ENCODE results near the gene PDZRN3.

DNA sequence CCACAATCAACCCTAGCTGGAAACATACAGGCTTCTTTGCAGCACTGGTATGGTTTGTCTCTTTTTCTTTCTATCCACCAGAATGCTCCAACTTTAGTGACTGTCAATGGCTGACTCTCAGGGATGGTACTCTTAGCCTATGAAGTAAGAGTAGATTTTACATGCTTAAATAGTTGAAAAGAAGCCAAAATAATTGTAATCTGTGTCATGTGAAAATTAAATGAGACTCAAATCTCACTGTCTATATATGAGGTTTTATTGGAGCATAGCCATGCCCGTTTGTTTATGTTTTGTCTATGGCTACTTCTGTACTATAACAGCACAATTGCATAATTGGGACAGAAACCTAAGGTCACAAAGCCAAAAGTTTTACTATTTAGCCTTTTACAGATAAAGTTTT, 29.1 kb upstream of the PDZRN3 start:
- no peak for TF ChIP-seq SUZ12 (IDR thresholded peaks at IDR 0.05)
- TF ChIP-seq, protein P1, sequence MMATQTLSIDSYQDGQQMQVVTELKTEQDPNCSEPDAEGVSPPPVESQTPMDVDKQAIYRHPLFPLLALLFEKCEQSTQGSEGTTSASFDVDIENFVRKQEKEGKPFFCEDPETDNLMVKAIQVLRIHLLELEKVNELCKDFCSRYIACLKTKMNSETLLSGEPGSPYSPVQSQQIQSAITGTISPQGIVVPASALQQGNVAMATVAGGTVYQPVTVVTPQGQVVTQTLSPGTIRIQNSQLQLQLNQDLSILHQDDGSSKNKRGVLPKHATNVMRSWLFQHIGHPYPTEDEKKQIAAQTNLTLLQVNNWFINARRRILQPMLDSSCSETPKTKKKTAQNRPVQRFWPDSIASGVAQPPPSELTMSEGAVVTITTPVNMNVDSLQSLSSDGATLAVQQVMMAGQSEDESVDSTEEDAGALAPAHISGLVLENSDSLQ (IDR thresholded peaks at IDR 0.05) = no peak
- no peak for TF ChIP-seq SP1 (IDR thresholded peaks at IDR 0.05)
- no peak for TF ChIP-seq ZNF384 (IDR thresholded peaks at IDR 0.05)
- TF ChIP-seq FOXK2 (IDR thresholded peaks at IDR 0.05) = no peak
- TF ChIP-seq BHLHE40 (IDR thresholded peaks at IDR 0.05; ENCODE audit: borderline replicate concordance) = no peak
- no peak for TF ChIP-seq FOXM1 (IDR thresholded peaks at IDR 0.05; ENCODE audit: borderline replicate concordance)
- TF ChIP-seq TARDBP (IDR thresholded peaks at IDR 0.05) = no peak
- TF ChIP-seq ARNT (IDR thresholded peaks at IDR 0.05) = no peak
- no peak for TF ChIP-seq FOXA1 (IDR thresholded peaks at IDR 0.05)
- no peak for TF ChIP-seq NFRKB (IDR thresholded peaks at IDR 0.05)
- no peak for TF ChIP-seq ELF4 (IDR thresholded peaks at IDR 0.05)
